IPS-20b (cell line): ENCODE results near the gene GALNS.
"Not testable (repeated sequence)": the region's sequence is repeated elsewhere in the genome, so short reads cannot be mapped to it uniquely, and the experiment has no call there.

Experiments
- H3K27ac ChIP-seq: one replicate; pipeline ENCODE4 v1.5.1; 2013; ENCODE audit warnings: low read length
- H3K27me3 ChIP-seq: 2 replicates; pipeline ENCODE4 v1.6.1; 2013; ENCODE audit warnings: mild to moderate bottlenecking, low read length, inconsistent platforms; ENCODE audit not compliant: insufficient read depth
- H3K36me3 ChIP-seq: 2 replicates; pipeline ENCODE4 v1.6.1; 2013; ENCODE audit warnings: low read depth, mild to moderate bottlenecking, inconsistent platforms, low read length, moderate library complexity; ENCODE audit not compliant: insufficient read depth
- H3K4me1 ChIP-seq: 2 replicates; pipeline ENCODE4 v1.6.1; 2013; ENCODE audit warnings: mild to moderate bottlenecking, control low read depth, inconsistent platforms, low read length, moderate library complexity; ENCODE audit not compliant: insufficient read depth
- H3K4me3 ChIP-seq: 2 replicates; pipeline ENCODE4 v1.5.1; 2013; ENCODE audit warnings: mild to moderate bottlenecking, low read length, inconsistent platforms
- H3K9ac ChIP-seq: 2 replicates; pipeline ENCODE4 v1.6.1; 2013; ENCODE audit warnings: low read depth, mild to moderate bottlenecking, inconsistent platforms, low read length, moderate library complexity
- H3K9me3 ChIP-seq: 2 replicates; pipeline ENCODE4 v1.6.1; 2013; ENCODE audit warnings: mild to moderate bottlenecking, low read depth, low read length, inconsistent platforms; ENCODE audit not compliant: insufficient read depth

The GALNS gene

DNA sequence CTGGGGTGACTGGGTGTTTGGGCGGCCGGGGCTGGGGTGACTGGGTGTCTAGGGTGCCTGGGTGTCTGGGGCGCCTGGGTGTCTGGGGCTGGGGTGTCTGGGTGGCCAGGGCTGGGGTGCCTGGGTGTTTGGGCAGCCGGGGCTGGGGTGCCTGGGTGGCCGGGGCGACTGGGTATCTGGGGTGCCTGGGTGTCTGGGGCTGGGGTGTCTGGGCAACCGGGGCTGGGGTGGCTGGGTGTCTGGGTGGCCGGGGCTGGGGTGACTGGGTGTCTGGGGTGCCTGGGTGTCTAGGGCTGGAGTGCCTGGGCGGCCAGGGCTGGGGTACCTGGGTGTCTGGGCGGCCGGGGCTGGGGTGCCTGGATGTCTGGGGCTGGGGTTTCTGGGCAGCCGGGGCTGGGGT, 31.6 kb downstream of the GALNS start:
- no peak overlapping the region for H3K4me3 ChIP-seq
- no peaks in the 10 kb centered on the region for H3K27me3 ChIP-seq
- H3K27ac ChIP-seq, result no peak overlapping the region
- H3K4me1 ChIP-seq, result no peaks in the 10 kb centered on the region
- no peaks in the 10 kb centered on the region for H3K9me3 ChIP-seq
- no peak overlapping the region for H3K9ac ChIP-seq
- no peaks in the 10 kb centered on the region for H3K36me3 ChIP-seq

DNA sequence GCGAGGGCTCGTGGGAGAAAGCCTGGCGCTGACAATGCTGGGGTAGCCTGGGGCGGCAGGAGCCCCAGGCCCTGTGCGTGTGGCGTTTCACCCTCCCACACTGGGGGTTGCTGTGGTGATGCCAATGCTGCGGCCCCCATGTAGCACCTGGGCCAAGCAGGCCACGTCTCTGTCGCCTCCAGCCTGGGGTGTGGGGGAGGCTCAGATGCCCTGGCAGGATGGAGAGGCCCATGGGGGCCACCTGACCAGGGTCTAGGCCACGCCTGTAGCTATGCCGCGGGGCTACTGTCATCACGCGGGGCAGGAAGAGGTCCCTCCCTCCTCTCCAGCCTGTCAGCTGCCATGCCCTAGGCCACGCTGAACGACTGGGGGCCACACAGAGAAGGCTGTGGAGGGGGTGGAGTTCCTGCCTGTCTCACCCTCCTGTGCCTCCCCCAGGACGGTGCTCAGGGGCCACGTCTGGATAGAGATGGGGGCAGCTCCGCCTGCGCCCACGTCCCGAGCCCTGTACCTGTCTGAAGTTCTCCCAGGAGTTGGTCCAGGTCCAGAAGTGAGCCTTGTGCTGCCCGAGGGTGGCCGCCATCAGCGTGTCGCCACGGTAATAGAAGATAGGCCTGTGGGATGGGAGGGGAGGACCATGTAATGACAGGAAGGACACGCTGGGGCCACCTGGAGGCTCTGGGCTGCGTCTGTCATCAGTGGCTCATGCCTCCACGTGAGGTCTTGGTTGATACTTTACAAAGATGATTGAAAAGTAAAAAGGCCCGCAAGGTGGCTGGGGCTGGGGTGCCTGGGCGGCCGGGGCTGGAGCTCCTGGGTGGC, 32.3 kb downstream of the GALNS start:
- Histone ChIP-seq H3K27me3 (no peaks in the 10 kb centered on the region), H3K4me1 (no peaks in the 10 kb centered on the region), H3K27ac (no peak overlapping the region), H3K9me3 (no peaks in the 10 kb centered on the region), H3K36me3 (no peaks in the 10 kb centered on the region), H3K4me3 (no peak overlapping the region), H3K9ac (no peak overlapping the region)

DNA sequence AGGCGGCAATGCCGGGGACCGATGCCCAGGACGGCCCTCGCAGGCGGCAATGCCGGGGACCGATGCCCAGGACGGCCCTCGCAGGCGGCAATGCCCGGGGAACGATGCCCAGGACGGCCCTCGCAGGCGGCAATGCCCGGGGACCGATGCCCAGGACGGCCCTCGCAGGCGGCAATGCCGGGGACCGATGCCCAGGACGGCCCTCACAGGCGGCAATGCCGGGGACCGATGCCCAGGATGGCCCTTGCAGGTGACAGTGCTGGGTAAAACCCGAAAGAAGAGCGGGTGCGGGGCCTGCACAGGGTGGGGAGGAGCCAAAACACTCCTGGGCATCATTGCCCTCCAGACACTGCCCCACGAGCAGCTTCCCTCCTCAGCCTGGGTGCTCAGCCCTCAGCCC, 33.1 kb downstream of the GALNS start:
- H3K4me1 ChIP-seq, H3K36me3 ChIP-seq, H3K27me3 ChIP-seq, H3K9ac ChIP-seq, H3K9me3 ChIP-seq, H3K4me3 ChIP-seq, H3K27ac ChIP-seq: not testable (repeated sequence)

- H3K36me3 ChIP-seq, result no peaks in the 10 kb centered on the region
- H3K27ac ChIP-seq, result no peak overlapping the region
- no peaks in the 10 kb centered on the region for H3K9me3 ChIP-seq
- H3K4me1 ChIP-seq, result no peaks in the 10 kb centered on the region
- no peak overlapping the region for H3K9ac ChIP-seq
- no peak overlapping the region for H3K4me3 ChIP-seq
- H3K27me3 ChIP-seq, result no peaks in the 10 kb centered on the region
Observed at GRCh38 chr16:88822281-88823040, 34.3 kb downstream of the GALNS start.

GRCh38 chr16:88821168-88821850, 35.4 kb downstream of the GALNS start:
- Histone ChIP-seq H3K27ac (no peak overlapping the region), H3K9me3 (no peaks in the 10 kb centered on the region), H3K4me3 (no peak overlapping the region), H3K27me3 (no peaks in the 10 kb centered on the region), H3K9ac (no peak overlapping the region), H3K4me1 (no peaks in the 10 kb centered on the region), H3K36me3 (no peaks in the 10 kb centered on the region)

DNA sequence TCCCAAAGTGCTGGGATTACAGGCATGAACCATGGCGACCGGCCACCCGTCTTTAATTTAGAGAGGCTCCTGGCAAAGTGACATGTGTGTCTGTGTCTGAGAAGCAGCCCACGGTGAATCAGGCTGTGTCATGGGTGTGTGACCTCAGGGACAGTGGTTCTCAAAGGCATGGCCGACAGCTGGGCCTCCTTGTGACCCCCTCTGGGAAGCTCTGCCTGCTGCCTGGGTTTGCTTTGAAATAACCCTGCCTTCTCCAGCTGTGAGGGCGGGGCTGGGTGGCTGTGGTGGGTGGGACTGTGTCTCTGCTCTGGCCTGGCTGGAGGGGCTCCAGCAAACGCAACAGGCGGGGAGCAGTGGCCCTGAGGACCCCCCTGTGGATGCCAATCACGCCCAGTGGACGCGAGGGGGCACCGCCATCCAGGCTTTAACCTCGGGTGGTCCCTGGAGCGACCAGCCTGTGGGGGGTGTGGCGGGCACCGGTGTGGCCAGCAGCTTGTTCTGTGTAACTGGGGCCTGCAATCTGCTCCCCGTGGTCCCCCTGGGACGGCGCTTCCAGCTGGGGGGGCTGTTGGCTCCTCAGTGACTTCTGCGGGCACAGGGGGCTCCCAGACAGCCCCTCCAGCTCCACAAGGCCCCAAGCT, 36.2 kb downstream of the GALNS start:
- no peaks in the 10 kb centered on the region for H3K27me3 ChIP-seq

DNA sequence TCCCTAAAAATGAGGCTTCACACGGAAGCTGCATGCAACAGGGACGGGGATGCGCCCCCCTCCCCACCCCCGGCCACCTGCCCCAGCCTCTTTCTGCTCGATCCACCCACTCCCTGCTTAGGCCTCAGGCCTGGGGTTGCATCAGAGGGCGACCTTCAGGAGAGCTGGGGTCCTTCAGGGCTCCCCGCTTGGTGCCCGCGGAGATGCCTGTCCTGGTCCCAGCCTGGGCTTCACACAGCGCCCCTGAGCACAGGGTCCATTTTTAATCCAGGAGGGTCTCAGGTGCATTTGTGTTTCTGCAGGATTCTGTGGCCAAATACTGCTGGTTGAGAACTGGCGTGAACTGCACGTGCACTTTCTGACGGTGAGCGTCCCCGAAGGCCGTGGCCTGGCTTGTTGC, 37.6 kb downstream of the GALNS start:
- Histone ChIP-seq H3K9me3 (no peaks in the 10 kb centered on the region), H3K27ac (no peak overlapping the region), H3K36me3 (no peaks in the 10 kb centered on the region), H3K4me1 (no peaks in the 10 kb centered on the region), H3K27me3 (no peaks in the 10 kb centered on the region), H3K4me3 (no peak overlapping the region), H3K9ac (no peak overlapping the region)

More for the DNA sequence above, 36.2 kb downstream of the GALNS start:
- H3K36me3 ChIP-seq, result no peaks in the 10 kb centered on the region
- no peak overlapping the region for H3K27ac ChIP-seq
- no peak overlapping the region for H3K4me3 ChIP-seq
- no peaks in the 10 kb centered on the region for H3K4me1 ChIP-seq
- no peaks in the 10 kb centered on the region for H3K9me3 ChIP-seq
- H3K9ac ChIP-seq, result no peak overlapping the region

DNA sequence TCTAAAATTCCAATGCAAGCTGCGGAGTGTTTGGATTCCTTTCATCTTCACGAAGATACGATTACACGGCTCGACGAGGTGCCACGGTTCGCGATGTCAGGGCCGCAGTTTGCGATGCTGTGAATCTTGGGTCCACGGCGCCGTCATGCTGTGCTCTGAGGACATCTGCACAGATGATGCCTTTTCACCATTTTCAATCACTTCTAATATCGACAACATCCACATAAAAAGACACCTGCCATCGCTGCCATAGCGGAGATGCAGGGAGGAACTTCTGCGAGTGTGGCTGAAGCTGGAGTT, 38.2 kb downstream of the GALNS start:
- H3K9ac ChIP-seq, result no peak overlapping the region; the same call in 1 of the 2 replicates
- H3K9me3 ChIP-seq, result no peaks in the 10 kb centered on the region
- no peak overlapping the region for H3K4me3 ChIP-seq
- no peaks in the 10 kb centered on the region for H3K27me3 ChIP-seq
- no peak overlapping the region for H3K27ac ChIP-seq
- no peaks in the 10 kb centered on the region for H3K36me3 ChIP-seq
- H3K4me1 ChIP-seq, result no peaks in the 10 kb centered on the region

DNA sequence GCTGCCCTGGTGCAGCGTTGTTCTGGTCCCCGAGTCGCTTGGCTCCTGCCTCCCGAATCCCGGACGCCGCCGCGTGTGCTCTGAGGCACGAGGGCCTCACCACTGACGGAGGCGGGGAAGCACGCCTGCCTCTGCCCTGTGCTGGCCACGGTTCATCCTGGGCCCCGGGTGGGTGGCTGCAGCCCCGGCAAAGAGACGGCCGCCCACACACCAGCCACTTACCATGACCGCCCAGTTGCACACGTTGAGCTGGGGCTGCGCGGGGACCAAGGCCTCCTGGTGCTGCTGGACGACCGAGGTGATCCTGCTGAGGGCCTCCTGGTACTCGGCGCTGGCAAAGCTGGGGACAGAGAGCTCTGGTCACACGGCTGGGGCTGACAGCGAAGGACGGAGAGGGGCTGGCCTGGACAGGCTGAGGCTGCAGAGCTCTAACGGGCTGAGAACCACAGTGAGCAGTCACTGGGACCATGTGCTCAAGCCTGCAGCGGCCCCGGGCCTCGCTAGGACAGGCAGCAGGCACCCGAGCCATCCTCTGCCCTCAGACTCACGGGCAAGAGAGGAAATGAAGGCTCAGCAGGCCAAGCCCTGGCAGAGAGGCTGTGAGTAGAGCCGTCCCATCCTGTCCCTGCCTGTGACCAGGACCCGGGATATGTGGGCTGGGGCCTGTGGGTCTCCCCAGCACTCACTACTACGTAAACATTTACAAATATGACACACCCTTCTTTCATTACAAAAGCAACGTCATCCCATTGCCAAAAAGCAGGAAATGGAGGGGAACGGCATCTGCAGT, 38.8 kb downstream of the GALNS start:
- H3K36me3 ChIP-seq, result no peaks in the 10 kb centered on the region
- H3K27me3 ChIP-seq, result no peaks in the 10 kb centered on the region
- H3K4me1 ChIP-seq, result no peaks in the 10 kb centered on the region
- no peak overlapping the region for H3K27ac ChIP-seq
- no peak overlapping the region for H3K9ac ChIP-seq
- H3K4me3 ChIP-seq, result no peak overlapping the region
- no peaks in the 10 kb centered on the region for H3K9me3 ChIP-seq

- Histone ChIP-seq H3K9me3 (no peaks in the 10 kb centered on the region), H3K9ac (no peak overlapping the region), H3K4me1 (no peaks in the 10 kb centered on the region), H3K27ac (no peak overlapping the region), H3K36me3 (no peaks in the 10 kb centered on the region), H3K27me3 (no peaks in the 10 kb centered on the region), H3K4me3 (no peak overlapping the region)
Observed at GRCh38 chr16:88816736-88817535, 39.8 kb downstream of the GALNS start.
